Liver (tissue), 3 donors: ENCODE data around the gene SFT2D1.

Experiments
- ATF3 ChIP-seq: IDR thresholded peaks from 2 replicates; pipeline ENCODE4 v1.6.1; 2016; ENCODE audit warnings: antibody characterized with exemption
- HNF4A ChIP-seq, 2 donors: conservative IDR thresholded peaks; 2 replicates each; pipeline ENCODE4 v1.6.1; 2016; ENCODE audit warnings: antibody characterized with exemption in 2 of 2, mild to moderate bottlenecking in 2 of 2
- TF ChIP-seq, protein P1 (sequence below): fragments of 150-350 bp; IDR thresholded peaks from 2 replicates; pipeline ENCODE4 v1.5.1; 2017; ENCODE audit warnings: improper control_type of control experiment, low read depth, low read length; ENCODE audit not compliant: missing input control
- donor health status: healthy.
- donor health status: healthy.

DNA sequence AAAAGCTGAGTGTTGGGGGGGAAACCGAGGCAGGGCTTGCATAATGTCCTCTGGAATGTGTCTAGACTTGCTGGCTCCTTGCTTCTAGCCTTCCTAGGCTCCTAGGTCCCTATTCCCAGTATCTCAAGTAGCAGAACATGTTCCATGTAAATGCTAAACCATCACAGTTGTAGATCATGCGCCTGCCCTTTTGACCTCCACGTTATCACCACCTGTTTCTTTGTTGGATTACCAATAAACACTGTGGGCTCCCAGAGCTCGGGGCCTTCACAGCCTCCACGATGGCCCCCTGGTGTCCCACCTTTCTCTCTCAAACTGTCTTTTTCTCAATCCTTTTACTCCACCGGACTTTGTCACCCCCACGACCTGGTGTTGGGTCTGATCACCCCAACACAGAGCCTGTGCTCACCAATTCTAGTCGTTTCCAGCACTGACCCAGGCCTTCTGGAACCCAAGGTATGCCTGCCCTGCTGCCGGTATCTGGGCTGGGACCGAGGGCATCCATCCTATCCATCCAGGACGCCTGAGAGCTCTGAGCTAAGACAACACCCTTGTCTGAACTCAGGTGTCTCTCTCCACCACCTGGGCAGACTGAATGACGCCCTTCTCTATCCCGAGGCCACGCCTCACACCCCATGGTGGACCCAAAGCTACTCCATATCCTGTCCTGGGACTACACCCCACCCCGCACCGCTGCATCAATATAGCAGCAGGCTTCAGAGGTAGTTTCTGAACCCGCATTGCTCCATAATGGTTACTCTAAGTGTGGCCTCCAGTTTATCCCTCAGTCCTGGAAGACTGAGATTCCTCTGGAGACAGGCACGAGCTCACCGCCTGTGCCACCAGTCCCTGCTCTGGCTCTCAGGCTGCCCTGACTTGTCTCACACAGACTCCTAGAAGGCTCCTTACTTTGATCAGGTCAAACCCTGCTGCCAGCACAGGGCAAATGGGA lies 24.8 kb downstream of the SFT2D1 start:
- TF ChIP-seq, protein P1, sequence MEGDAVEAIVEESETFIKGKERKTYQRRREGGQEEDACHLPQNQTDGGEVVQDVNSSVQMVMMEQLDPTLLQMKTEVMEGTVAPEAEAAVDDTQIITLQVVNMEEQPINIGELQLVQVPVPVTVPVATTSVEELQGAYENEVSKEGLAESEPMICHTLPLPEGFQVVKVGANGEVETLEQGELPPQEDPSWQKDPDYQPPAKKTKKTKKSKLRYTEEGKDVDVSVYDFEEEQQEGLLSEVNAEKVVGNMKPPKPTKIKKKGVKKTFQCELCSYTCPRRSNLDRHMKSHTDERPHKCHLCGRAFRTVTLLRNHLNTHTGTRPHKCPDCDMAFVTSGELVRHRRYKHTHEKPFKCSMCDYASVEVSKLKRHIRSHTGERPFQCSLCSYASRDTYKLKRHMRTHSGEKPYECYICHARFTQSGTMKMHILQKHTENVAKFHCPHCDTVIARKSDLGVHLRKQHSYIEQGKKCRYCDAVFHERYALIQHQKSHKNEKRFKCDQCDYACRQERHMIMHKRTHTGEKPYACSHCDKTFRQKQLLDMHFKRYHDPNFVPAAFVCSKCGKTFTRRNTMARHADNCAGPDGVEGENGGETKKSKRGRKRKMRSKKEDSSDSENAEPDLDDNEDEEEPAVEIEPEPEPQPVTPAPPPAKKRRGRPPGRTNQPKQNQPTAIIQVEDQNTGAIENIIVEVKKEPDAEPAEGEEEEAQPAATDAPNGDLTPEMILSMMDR = no peak
- no peak for TF ChIP-seq HNF4A (conservative IDR thresholded peaks at IDR 0.05)
- TF ChIP-seq ATF3 = no peak
